ENCODE results near the gene PARP11.

The PARP11 gene

GRCh38 chr12:3761116-3761735, 112.0 kb downstream of the PARP11 start:
- no peak for DNase-seq

DNA sequence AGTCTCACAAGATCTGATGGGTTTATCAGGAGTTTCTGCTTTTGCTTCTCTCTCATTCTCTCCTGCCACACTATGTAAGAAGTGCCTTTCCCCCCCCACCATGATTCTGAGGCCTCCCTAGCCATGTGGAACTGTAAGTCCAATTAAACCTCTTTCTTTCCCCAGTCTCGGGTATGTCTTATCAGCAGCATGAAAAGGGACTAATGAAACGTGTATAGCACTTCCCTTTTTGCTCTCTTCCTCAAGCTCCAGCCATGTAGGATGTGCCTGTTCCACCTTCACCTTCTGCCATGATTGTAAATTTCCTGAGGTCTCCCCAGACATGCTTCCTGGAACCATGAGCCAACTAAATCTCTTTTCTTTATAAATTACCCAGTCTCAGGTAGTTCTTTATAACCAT, 113.3 kb downstream of the PARP11 start:
- no peak for DNase-seq

Data from NCI-H524 treated with DMSO at 0.1 percent for 48 hours (cell line).